PC-9 (cell line): ENCODE results near the gene BPTF. TPM values are rescaled to one million over a fixed set of nuclear protein-coding genes. Genes with fewer than 3 reads are reported as not detected.
"Not testable (repeated sequence)": the region's sequence is repeated elsewhere in the genome, so short reads cannot be mapped to it uniquely, and the experiment has no call there.

Source experiments
- BruUV-seq: library from RNA; stranded (reverse); fragments of 400-500 nt; replicated peaks from 2 replicates; lab custom pipeline; 2021; lab: Mats Ljungman, UMichigan
- CTCF ChIA-PET: fragments of 300-600 bp; sonication (Branson Sonifier 250); formaldehyde crosslinking; loops from one replicate; lab custom pipeline; 2022; ENCODE audit warnings: antibody characterized with exemption; lab: Charles Lee
- POLR2A ChIA-PET: fragments of 300-600 bp; sonication (Branson Sonifier 250); formaldehyde crosslinking; loops from one replicate; lab custom pipeline; 2022; ENCODE audit warnings: antibody characterized with exemption; ENCODE audit not compliant: unreplicated experiment; lab: Charles Lee
- DNase-seq, 2 experiments: peaks; one replicate each; pipeline versions ENCODE4 v3.0.0 to v3.0.0-alpha.2; 2015 to 2022; ENCODE audit warnings: mixed read lengths in 1 of 2
- H2AFZ ChIP-seq: fragments of 200-600 bp; sonication (generic); 2 replicates; pipeline ENCODE4 v1.8.1; 2017; ENCODE audit warnings: antibody characterized with exemption
- H3F3A ChIP-seq: fragments of 200-600 bp; sonication (generic); 2 replicates; pipeline ENCODE4 v1.8.1; 2017; ENCODE audit warnings: antibody characterized with exemption, mild to moderate bottlenecking, low read depth; ENCODE audit not compliant: insufficient read depth
- H3K27ac ChIP-seq: fragments of 200-600 bp; sonication (generic); 2 replicates; pipeline ENCODE4 v1.6.1; 2016; ENCODE audit warnings: mixed run types
- H3K27me3 ChIP-seq: fragments of 200-600 bp; sonication (generic); 2 replicates; pipeline ENCODE4 v1.6.1; 2016; ENCODE audit warnings: low read depth, mixed run types; ENCODE audit not compliant: insufficient read depth
- H3K36me3 ChIP-seq: fragments of 200-600 bp; sonication (generic); 2 replicates; pipeline ENCODE4 v1.6.1; 2016; ENCODE audit warnings: low read depth, mixed run types
- H3K4me1 ChIP-seq: fragments of 200-600 bp; sonication (generic); replicated peaks from 2 replicates; pipeline ENCODE4 v1.6.1; 2016; ENCODE audit warnings: mixed run types; ENCODE audit not compliant: insufficient read depth
- H3K4me2 ChIP-seq: fragments of 200-600 bp; sonication (generic); 2 replicates; pipeline ENCODE4 v1.6.1; 2017; ENCODE audit warnings: mixed run types
- H3K4me3 ChIP-seq: fragments of 200-600 bp; sonication (generic); 2 replicates; pipeline ENCODE4 v1.6.1; 2016; ENCODE audit warnings: mixed run types
- H3K79me2 ChIP-seq: fragments of 200-600 bp; sonication (generic); 2 replicates; pipeline ENCODE4 v1.6.1; 2017; ENCODE audit warnings: low read depth, mixed run types
- H3K9me2 ChIP-seq: fragments of 200-600 bp; sonication (generic); 2 replicates; pipeline ENCODE4 v1.8.1; 2017; ENCODE audit warnings: mild to moderate bottlenecking; ENCODE audit not compliant: insufficient read depth
- H3K9me3 ChIP-seq: fragments of 200-600 bp; sonication (generic); 2 replicates; pipeline ENCODE4 v1.8.1; 2016; ENCODE audit warnings: low read depth; ENCODE audit not compliant: insufficient read depth
- H4K20me1 ChIP-seq: fragments of 200-600 bp; sonication (generic); 2 replicates; pipeline ENCODE4 v1.8.1; 2017; ENCODE audit not compliant: insufficient read depth
- CTCF ChIP-seq: fragments of 200-600 bp; sonication (generic); conservative IDR thresholded peaks from 2 replicates; pipeline ENCODE4 v1.6.1; 2017; ENCODE audit warnings: mixed run types, antibody characterized with exemption, mild to moderate bottlenecking, moderate library complexity
- EZH2 ChIP-seq: fragments of 200-600 bp; sonication (generic); IDR thresholded peaks from 2 replicates; pipeline ENCODE4 v1.8.0; 2017; ENCODE audit warnings: antibody characterized with exemption, low read depth
- intact Hi-C: fragments of 100-400 bp; cut with micrococcal nuclease; formaldehyde crosslinking; loops from one replicate; pipeline ENCODE4 v1.10.0; 2022; ENCODE audit not compliant: unreplicated experiment
- total RNA-seq: library from RNA; stranded (reverse); gene quantifications from 2 replicates; pipeline ENCODE4 v1.2.3, GENCODE V29; 2021

The BPTF gene
- total RNA-seq, 1 experiment from 2014 or later, result 95.6 TPM

DNA sequence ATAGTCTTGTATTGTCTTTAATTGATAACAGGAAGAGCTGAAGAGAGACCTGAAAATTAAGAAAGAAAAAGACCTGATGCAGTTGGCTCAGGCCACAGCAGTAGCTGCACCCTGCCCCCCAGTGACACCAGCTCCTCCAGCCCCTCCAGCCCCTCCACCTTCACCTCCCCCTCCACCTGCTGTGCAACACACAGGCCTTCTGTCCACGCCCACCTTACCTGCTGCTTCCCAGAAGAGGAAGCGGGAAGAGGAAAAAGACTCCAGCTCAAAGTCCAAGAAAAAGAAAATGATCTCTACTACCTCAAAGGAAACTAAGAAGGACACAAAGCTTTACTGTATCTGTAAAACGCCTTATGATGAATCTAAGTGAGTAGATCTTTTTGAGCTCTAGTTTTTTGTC, 134.2 kb downstream of the BPTF start:
- CTCF ChIA-PET, result interaction anchor here (0.5 to 0.6 kb wide), 2 partner anchors 496 to 675 kb away, joined by 3 to 6 read pairs; no protein-coding TSS in a partner anchor
- H3K4me3 ChIP-seq, result no peak overlapping the region
- H3K27ac ChIP-seq, result no peak overlapping the region
- H3K9me3 ChIP-seq, result no peaks in the 10 kb centered on the region
- no peak for TF ChIP-seq CTCF
- TF ChIP-seq EZH2, result no peak
- peaks cover 17% of the 10 kb centered on the region for H3K36me3 ChIP-seq
- no peaks in the 10 kb centered on the region for H3K79me2 ChIP-seq
- H3F3A ChIP-seq, result peaks cover 12% of the 10 kb centered on the region
- intact Hi-C loops, result no loop called here
- H2AFZ ChIP-seq, result no peak overlapping the region
- H3K4me2 ChIP-seq, result no peak overlapping the region
- no peaks in the 10 kb centered on the region for H3K9me2 ChIP-seq
- no peak for DNase-seq
- H3K4me1 ChIP-seq, result no peaks in the 10 kb centered on the region
- POLR2A ChIA-PET, result interaction anchor here (0.5 to 0.7 kb wide), 2 partner anchors 15 to 40 kb away, joined by 5 to 6 read pairs; no protein-coding TSS in a partner anchor
- H3K27me3 ChIP-seq, result no peaks in the 10 kb centered on the region
- H4K20me1 ChIP-seq, result no peaks in the 10 kb centered on the region
- no TSS peak for BruUV-seq

GRCh38 chr17:67960276-67960675, 135.0 kb downstream of the BPTF start:
- H2AFZ ChIP-seq, H3K4me2 ChIP-seq, H3K27ac ChIP-seq, H3K4me3 ChIP-seq, BruUV-seq, CTCF ChIA-PET, H3K27me3 ChIP-seq, H3K79me2 ChIP-seq, DNase-seq, H3K4me1 ChIP-seq, H3K9me2 ChIP-seq, H3K9me3 ChIP-seq, H4K20me1 ChIP-seq: not testable (repeated sequence)
- POLR2A ChIA-PET, result interaction anchor here (0.7 kb wide), 1 partner anchor 39 kb away, joined by 6 read pairs; no protein-coding TSS in a partner anchor
- Histone ChIP-seq H3K36me3 (peaks cover 18% of the 10 kb centered on the region), H3F3A (peaks cover 12% of the 10 kb centered on the region)
- intact Hi-C loops, result loop anchor here (10.0 kb wide), 2 partner anchors 505 to 1285 kb away; no protein-coding TSS in a partner anchor

GRCh38 chr17:67962156-67962555, 136.9 kb downstream of the BPTF start:
- H3K27ac ChIP-seq, result peak overlapping the region; percentile 12; the same call in 1 of the 2 replicates
- H3K36me3 ChIP-seq, result peaks cover 27% of the 10 kb centered on the region
- H3K9me2 ChIP-seq, CTCF ChIA-PET, H3K79me2 ChIP-seq, H2AFZ ChIP-seq, H3K27me3 ChIP-seq, DNase-seq, BruUV-seq, H3K4me1 ChIP-seq, H3K4me3 ChIP-seq, H3K4me2 ChIP-seq, POLR2A ChIA-PET, H4K20me1 ChIP-seq, H3K9me3 ChIP-seq: not testable (repeated sequence)
- intact Hi-C loops, result loop anchor here (10.0 kb wide), 2 partner anchors 503 to 1283 kb away; no protein-coding TSS in a partner anchor
- peaks cover 12% of the 10 kb centered on the region for H3F3A ChIP-seq

DNA sequence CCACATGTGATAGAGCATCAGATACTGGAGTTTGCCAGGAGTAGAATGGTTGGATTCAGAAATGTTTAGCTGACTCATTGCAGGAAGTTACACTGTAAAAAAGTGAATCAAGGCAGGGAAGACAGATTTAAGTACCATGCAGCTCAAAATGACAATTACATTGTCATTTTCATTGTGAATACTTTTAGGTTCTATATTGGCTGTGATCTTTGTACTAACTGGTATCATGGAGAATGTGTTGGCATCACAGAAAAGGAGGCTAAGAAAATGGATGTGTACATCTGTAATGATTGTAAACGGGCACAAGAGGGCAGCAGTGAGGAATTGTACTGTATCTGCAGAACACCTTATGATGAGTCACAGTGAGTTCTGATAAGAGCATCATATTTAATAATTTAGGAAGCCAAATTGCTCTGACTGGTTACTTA, 137.9 kb downstream of the BPTF start:
- H2AFZ ChIP-seq, H4K20me1 ChIP-seq, H3K4me2 ChIP-seq, H3K4me3 ChIP-seq, H3K79me2 ChIP-seq, H3K9me3 ChIP-seq, H3K9me2 ChIP-seq, H3K4me1 ChIP-seq, BruUV-seq, CTCF ChIA-PET, H3K27me3 ChIP-seq, POLR2A ChIA-PET: not testable (repeated sequence)
- TF ChIP-seq CTCF, result peak; percentile 88
- DNase-seq, result peak; percentile 54 to 55
- H3F3A ChIP-seq, result peaks cover 11% of the 10 kb centered on the region
- intact Hi-C loops, result loop anchor here (10.0 kb wide), 2 partner anchors 502 to 1282 kb away; no protein-coding TSS in a partner anchor
- H3K27ac ChIP-seq, result peak overlapping the region; percentile 12; the same call in 1 of the 2 replicates
- H3K36me3 ChIP-seq, result peaks cover 27% of the 10 kb centered on the region
